Testis (tissue), 2 donors: Measurements from ENCODE around the gene HEYL.

Experiments
- POLR2A ChIP-seq: fragments of 450-650 bp; IDR thresholded peaks from one replicate; pipeline ENCODE4 v1.6.1; 2017; ENCODE audit warnings: antibody characterized with exemption, mild to moderate bottlenecking, moderate library complexity
- TF ChIP-seq, protein P1 (sequence below), 3 experiments: fragments of 450-650 bp in 2 of 3; fragments of 200-600 bp in 1 of 3; sonication (generic) in 1 of 3; IDR thresholded peaks; one replicate each; pipeline ENCODE4 v1.5.1; 2016 to 2019; ENCODE audit warnings: antibody characterized with exemption in 3 of 3, mild to moderate bottlenecking in 2 of 3, moderate library complexity in 1 of 3

DNA sequence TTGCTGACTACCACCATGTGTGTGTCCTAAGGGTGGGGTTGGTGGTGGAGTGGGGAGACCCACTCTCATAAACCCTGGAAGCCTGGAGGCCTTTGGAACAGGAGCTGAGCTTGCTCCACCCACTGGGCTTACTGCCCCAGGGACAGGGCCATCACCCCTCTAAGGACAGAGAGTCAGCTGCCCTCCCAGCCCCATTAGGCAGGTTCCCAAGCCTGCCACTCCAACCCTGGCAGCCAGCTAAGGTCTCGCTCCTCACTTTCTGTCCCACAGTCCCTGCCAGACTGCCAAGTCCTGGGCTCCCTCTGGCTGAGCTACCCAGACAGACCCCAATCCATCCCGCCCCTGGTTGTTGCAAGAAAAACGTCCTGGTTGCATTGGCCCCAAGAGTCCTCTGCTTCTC lies 28.7 kb upstream of the HEYL start:
- TF ChIP-seq, protein P1, sequence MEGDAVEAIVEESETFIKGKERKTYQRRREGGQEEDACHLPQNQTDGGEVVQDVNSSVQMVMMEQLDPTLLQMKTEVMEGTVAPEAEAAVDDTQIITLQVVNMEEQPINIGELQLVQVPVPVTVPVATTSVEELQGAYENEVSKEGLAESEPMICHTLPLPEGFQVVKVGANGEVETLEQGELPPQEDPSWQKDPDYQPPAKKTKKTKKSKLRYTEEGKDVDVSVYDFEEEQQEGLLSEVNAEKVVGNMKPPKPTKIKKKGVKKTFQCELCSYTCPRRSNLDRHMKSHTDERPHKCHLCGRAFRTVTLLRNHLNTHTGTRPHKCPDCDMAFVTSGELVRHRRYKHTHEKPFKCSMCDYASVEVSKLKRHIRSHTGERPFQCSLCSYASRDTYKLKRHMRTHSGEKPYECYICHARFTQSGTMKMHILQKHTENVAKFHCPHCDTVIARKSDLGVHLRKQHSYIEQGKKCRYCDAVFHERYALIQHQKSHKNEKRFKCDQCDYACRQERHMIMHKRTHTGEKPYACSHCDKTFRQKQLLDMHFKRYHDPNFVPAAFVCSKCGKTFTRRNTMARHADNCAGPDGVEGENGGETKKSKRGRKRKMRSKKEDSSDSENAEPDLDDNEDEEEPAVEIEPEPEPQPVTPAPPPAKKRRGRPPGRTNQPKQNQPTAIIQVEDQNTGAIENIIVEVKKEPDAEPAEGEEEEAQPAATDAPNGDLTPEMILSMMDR (IDR thresholded peaks at IDR 0.05), result no peak
- TF ChIP-seq POLR2A, result no peak
